ENCODE measurements around the gene STEEP1.
"Not testable (repeated sequence)": the region's sequence is repeated elsewhere in the genome, so short reads cannot be mapped to it uniquely, and the experiment has no call there.

Gene STEEP1

DNA sequence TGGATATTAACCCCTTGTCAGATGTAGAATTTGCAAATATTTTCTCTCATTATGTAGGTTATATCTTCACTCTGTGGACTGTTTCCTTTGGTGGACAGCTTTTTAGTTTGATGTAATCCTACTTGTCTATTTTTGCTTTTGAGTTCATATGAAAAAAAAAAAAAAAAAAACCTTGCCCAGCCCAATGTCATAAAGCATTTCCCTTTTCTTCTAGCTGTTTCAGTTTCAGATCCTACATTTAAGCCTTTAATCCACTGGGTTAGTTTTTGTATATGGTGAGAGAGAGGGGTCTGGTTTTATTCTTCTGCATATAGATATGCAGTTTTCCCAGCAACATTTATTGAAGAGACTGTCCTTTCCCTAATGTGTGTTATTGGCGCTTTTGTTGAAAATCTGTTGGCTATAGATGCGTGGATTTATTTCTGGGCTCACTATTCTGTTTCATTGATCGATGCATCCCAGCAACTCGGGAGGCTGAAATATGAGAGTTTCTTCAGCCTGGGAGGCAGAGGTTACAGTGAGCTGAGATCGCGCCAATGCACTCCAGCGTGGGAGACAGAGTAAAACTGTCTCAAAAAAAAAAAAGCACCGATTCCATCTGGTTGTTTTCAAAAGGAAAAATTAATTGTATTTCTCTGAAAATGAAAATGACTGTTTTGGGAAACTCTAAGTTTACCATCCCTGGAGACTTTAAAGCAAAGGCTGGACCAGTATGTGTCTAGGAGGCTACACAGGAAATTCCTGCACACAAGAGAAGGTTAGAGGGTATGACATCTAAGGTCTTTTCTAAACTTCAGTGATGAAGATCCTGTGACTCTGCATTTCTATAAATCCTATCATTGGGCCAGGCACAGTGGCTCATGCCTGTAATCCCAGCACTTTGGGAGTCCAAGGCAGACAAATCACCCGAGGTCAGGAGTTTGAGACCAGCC lies 35.6 kb downstream of the STEEP1 start:
- no peak for DNase-seq

DNA sequence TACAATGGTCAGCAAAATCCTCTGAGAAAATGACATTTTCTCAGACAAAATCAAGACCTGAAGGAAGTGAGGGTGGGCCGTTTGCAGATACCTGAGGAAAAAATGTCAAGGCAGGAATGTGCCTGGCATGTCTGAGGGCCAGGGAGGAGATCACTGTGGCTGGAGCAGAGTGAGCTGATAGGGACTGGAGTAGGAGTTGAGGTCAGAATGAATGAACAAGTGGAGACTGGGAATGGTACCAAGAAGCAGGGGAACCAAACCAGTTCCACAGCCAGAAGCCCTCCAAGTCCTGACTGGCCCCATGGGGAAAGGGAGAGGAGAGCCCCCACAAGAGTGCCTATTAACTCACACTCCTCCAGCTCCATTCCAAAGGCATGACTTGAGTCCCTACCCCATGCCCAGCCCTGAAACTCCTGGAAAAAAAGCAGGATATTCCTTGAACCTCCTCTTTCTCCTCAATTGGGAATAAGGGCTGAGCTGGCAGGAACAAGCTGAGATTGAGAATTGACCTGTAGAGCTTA lies 41.5 kb downstream of the STEEP1 start:
- DNase-seq = no peak

DNA sequence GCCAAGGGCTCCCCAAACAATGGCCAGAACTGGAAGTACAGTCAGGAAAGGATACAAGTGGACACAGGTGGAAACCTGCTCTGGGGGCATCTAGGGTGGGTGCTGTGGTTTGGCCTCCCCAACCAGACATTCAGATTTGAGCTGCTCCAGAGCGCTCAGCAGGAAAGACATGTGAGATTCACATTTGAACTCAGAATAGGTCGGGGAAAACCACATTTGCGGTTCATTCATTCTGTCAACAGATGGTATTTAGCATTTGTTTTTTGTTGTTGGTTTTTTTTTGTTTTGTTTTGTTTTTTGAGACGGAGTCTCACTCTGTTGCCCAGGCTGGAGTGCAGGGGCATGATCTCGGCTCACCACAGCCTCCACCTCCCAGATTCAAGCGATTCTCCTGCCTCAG lies 44.0 kb downstream of the STEEP1 start:
- DNase-seq = no peak

DNA sequence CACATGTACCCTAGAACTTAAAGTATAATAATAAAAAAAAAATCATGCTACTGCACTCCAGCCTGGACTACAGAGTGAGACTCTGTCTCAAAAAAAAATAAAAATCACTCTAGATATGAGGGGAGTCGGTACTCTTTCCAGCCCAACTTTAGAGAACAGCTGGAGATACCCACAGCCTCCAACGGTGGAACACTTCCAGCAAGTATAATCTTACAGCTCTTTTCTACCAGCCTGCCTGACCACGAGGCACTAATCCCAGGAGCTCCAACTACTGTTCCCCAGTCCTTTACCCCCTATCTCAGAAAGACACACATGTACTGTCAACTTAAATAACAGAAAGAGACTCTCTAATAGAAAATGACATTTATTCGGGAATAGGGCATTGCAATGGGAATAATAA lies 46.8 kb downstream of the STEEP1 start:
- DNase-seq = no peak

- peak; percentile 60 for DNase-seq
These were observed 49.0 kb downstream of the STEEP1 start for GRCh38 chrX:119516157-119516702.

- peak; percentile 44 for DNase-seq
These were observed 52.9 kb downstream of the STEEP1 start for GRCh38 chrX:119512146-119512800.

GRCh38 chrX:119507206-119507605 lies 58.0 kb downstream of the STEEP1 start:
- no peak for DNase-seq

GRCh38 chrX:119505945-119506344 lies 59.3 kb downstream of the STEEP1 start:
- DNase-seq = no peak

DNA sequence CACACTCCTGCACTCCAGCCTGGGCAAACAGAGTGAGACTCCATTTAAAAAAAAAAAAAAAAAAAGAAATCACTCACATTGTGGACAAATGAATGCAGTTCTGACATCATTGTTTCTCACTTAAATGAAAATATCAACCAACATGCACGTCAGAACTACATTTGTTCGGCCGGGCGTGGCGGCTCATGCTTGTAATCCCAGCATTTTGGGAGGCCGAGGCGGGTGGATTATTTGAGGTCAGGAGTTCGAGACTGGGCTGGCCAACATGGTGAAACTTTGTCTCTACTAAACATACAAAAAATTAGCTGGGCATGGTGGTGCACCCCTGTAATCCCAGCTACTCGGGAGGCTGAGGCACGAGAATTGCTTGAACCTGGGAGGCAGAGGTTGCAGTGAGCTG lies 60.1 kb downstream of the STEEP1 start:
- DNase-seq = not testable (repeated sequence)

- DNase-seq = peak; percentile 38
These were observed 61.7 kb downstream of the STEEP1 start for GRCh38 chrX:119503484-119503861.

DNA sequence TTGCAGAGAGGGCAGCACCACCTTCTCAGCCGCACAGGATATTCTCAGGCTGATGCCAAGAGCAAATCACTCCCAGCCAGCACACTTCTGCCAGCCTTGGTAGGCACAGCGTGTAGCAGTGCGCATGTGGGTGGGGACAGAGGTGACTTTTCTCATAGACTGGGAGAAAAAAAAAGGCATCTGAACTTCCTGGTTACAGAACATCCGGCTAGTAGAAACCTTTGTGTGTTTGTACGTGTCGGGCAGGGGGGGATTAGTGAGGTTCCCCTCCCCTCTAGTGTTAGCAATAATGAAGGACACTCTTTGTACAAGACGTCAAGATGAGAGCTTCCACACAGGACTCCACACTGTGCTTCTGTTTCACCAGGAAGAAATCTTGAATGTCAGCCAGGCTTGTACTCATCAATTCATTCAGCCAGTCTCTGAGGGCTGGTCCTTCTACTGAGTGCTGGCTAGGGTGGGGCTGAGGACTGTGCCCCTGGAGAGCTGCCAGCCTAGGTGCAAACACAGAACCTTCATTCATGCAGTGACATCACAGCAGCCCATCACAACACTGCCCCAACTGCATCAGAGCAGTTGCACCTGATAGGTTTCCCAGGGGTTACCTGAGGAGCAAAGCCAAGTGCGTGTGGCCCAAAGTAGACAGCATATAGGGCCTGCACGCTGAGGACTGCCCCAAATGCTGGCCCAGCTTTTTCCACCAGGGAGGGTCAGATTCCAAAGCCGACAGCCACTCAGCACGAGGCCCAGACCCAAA lies 62.3 kb downstream of the STEEP1 start:
- DNase-seq = peak; percentile 88

DNA sequence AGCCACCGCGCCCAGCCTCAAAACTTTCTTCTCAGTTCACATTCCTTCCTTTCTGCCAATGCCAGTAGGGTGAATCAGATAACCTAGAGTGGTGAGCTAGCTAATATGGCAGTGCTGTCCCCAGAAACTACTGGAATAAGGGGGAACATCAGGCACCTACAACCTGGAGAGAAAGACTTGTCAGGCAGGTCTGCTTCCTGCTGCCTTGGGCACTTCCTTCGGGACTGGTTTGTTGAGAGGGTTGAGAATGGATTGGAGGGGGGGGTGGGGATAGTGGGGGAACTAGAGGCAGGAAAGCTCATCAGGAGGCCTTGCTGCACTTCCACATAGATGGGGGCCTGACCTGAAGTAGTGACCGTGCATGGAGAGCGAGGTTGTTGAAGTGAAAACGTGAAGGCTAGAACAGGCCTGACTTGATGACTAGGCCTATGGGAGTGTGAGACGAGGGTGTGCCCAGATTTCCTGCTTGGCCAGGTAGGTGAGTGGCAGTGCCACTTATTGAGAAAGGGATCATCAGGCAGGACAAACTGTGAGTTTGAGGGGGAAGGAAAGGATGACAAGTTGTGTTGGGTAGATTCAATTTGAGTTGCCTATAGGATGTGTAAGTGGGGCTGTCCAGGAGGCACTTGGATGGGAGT lies 63.6 kb downstream of the STEEP1 start:
- no peak for DNase-seq

GRCh38 chrX:119500061-119500800 lies 65.0 kb downstream of the STEEP1 start:
- DNase-seq = no peak

DNA sequence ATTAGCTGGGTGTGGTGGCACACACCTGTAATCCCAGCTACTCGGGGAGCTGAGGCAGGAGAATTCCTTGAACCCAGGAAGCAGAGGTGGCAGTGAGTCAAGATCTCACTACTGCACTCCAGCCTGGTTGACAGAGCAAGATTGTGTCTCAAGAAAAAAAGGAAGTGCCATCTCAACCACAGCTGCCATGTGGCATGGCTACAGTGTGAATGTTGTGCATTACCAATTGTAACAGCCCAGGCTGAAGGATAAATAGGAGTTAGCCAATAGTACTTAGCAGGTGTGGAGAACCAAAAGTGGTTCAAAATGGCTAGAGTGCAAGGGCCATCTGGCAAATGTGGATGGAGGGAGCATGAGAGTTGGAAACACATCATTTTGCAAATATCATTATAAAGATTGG lies 68.0 kb downstream of the STEEP1 start:
- DNase-seq = no peak

GRCh38 chrX:119495734-119496726 lies 69.2 kb downstream of the STEEP1 start:
- DNase-seq = no peak

DNA sequence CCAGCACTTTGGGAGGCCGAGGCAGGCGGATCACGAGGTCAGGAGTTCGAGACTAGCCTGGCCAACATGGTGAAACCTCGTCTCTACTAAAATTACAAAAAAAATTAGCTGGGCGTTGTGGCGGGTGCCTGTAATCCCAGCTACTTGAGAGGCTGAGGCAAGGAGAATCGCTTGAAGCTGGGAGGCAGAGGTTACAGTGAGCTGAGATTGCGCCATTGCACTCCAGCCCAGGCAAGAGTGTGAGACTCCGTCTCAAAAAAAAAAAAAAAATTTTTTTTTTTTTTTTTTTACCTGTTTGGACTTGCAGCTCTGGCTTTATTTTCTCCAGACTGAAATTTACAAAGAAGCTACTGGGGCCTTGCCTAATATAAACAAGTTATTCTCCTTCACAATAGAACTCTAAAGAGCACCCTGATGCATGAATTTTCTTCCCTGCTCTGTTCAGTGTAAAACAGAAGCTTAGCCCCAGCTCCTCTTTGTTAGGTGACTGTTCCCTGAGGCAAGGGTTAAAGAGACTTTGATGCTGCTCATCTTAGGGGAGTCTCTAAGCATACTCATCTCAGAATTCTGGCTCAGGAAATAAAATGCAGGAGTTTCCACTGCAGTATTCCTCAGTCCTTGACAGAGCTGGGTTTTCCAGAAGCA lies 71.2 kb downstream of the STEEP1 start:
- DNase-seq = not testable (repeated sequence)

GRCh38 chrX:119492463-119492862 lies 72.7 kb downstream of the STEEP1 start:
- no peak for DNase-seq

DNA sequence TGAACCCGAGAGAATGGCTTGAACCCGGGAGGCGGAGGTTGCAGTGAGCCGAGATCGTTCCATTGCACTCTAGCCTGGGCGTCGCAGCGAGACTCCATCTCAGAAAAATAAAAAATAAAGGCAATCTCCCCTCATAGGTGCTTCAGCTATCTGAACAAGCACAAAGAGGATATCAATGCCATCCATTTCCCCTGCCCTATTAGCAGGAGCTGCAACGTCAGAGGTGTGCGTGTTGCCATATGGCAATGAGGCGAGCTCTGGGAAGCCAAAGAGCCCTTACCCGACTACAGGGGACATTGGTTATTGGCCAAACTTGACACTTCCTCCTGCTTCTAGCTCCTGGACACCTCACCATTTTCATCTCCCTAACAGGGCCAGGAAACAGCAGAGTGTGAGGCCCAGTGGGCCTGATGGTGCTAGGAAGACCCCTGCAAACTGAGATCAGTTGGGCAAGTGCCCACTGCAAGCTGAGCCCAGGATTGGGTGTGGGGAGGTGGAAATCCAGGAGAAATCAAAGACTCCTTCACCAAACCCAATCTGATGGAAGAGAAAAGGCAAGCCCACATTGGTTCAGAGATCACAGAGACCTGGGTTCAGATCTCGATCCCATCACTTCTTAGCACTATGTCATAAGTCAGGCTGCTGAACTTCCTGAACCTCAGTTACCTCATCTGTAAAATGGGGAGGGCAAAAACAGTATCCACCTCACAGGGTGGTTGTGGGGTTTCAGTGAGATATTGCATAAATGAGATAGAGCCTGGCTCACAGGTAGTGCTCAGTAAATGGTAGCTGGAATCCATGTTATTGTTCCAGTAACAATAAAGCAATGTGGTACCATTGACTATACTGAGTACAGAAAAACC lies 75.8 kb downstream of the STEEP1 start:
- DNase-seq = no peak

GRCh38 chrX:119488749-119489148 lies 76.5 kb downstream of the STEEP1 start:
- peak; percentile 6 for DNase-seq
